WTC11 (cell line): Measurements from ENCODE around the gene INHBB. TPM values are rescaled to one million over a fixed set of nuclear protein-coding genes. Genes with fewer than 3 reads are reported as not detected.

Source experiments
- ATAC-seq: fragments of 200-7000 bp; cut with Tn5 transposase; 2 replicates; pipeline ENCODE4 v1.10.0; 2021; ENCODE audit warnings: mild to moderate bottlenecking, moderate library complexity
- CTCF ChIA-PET: fragments of 300-600 bp; sonication (Branson Sonifier 250); formaldehyde crosslinking; loops from one replicate; lab custom pipeline; 2021; ENCODE audit warnings: antibody characterized with exemption; lab: Charles Lee
- POLR2A ChIA-PET: fragments of 350-600 bp; sonication (Branson Sonifier 250); formaldehyde crosslinking; loops from one replicate; lab custom pipeline; 2021; ENCODE audit warnings: antibody characterized with exemption; lab: Charles Lee
- DNase-seq: peaks from one replicate; pipeline ENCODE4 v3.0.0; 2021; ENCODE audit warnings: low spot score
- H3K27ac Mint-ChIP-seq: 2 replicates; pipeline ENCODE4 v1.8.0; 2021; ENCODE audit warnings: mixed read lengths
- H3K27me3 Mint-ChIP-seq: 2 replicates; pipeline ENCODE4 v1.8.0; 2021; ENCODE audit warnings: low read depth, mild to moderate bottlenecking, moderate library complexity, mixed read lengths
- H3K36me3 Mint-ChIP-seq: 2 replicates; pipeline ENCODE4 v1.8.0; 2021; ENCODE audit warnings: mixed read lengths
- H3K4me1 Mint-ChIP-seq: 2 replicates; pipeline ENCODE4 v1.8.0; 2022; ENCODE audit warnings: mixed read lengths
- H3K4me3 Mint-ChIP-seq: 2 replicates; pipeline ENCODE4 v1.8.0; 2021; ENCODE audit warnings: mild to moderate bottlenecking, moderate library complexity, mixed read lengths
- H3K9me3 Mint-ChIP-seq: 2 replicates; pipeline ENCODE4 v1.8.0; 2021; ENCODE audit warnings: mixed read lengths
- AFF4 ChIP-seq: sonication (generic); formaldehyde crosslinking; IDR thresholded peaks from 2 replicates; pipeline ENCODE4 v1.8.1; 2023; ENCODE audit warnings: mild to moderate bottlenecking, missing genetic modification reagents, borderline replicate concordance
- CTCF ChIP-seq: fragments of 200-600 bp; IDR thresholded peaks from 2 replicates; pipeline ENCODE4 v1.8.0; 2022; ENCODE audit warnings: antibody characterized with exemption
- ETV6 ChIP-seq: sonication (generic); formaldehyde crosslinking; IDR thresholded peaks from 2 replicates; pipeline ENCODE4 v1.8.1; 2022; ENCODE audit warnings: mild to moderate bottlenecking, missing genetic modification reagents
- GABPB1 ChIP-seq: sonication (generic); formaldehyde crosslinking; IDR thresholded peaks from 2 replicates; pipeline ENCODE4 v1.8.1; 2023; ENCODE audit warnings: mild to moderate bottlenecking, missing genetic modification reagents
- JAZF1 ChIP-seq: fragments of 250-450 bp; sonication (Bioruptor Pico); IDR thresholded peaks from 2 replicates; pipeline ENCODE4 v1.9.0; 2021; ENCODE audit warnings: moderate library complexity, mild to moderate bottlenecking, inconsistent platforms
- NR1H2 ChIP-seq: sonication (generic); formaldehyde crosslinking; IDR thresholded peaks from 2 replicates; pipeline ENCODE4 v1.9.0; 2021; ENCODE audit warnings: mild to moderate bottlenecking, moderate library complexity, missing genetic modification reagents
- PRRX2 ChIP-seq: fragments of 250-450 bp; sonication (Bioruptor Pico); IDR thresholded peaks from 2 replicates; pipeline ENCODE4 v1.8.0; 2021; ENCODE audit warnings: mild to moderate bottlenecking
- RELA ChIP-seq: sonication (generic); formaldehyde crosslinking; IDR thresholded peaks from 2 replicates; pipeline ENCODE4 v1.8.1; 2022; ENCODE audit warnings: missing genetic modification reagents, mild to moderate bottlenecking, borderline replicate concordance
- SMAD4 ChIP-seq: sonication (generic); formaldehyde crosslinking; IDR thresholded peaks from 2 replicates; pipeline ENCODE4 v1.8.0; 2022; ENCODE audit warnings: mild to moderate bottlenecking, missing genetic modification reagents
- ZMAT4 ChIP-seq: fragments of 250-450 bp; sonication (Bioruptor Pico); IDR thresholded peaks from 2 replicates; pipeline ENCODE4 v1.9.0; 2021; ENCODE audit warnings: mild to moderate bottlenecking
- ZNF671 ChIP-seq: fragments of 250-450 bp; sonication (Bioruptor Pico); IDR thresholded peaks from 2 replicates; pipeline ENCODE4 v1.8.0; 2021; ENCODE audit warnings: mild to moderate bottlenecking
- ZSCAN18 ChIP-seq: fragments of 250-450 bp; sonication (Bioruptor Pico); IDR thresholded peaks from 2 replicates; pipeline ENCODE4 v2.1.2; 2022; ENCODE audit warnings: mild to moderate bottlenecking, moderate library complexity
- total RNA-seq: library from RNA; stranded (reverse); gene quantifications from 3 replicates; pipeline ENCODE4 v1.2.3, GENCODE V29; 2021

INHBB gene
- total RNA-seq, 1 experiment from 2014 or later = 0.26 TPM

GRCh38 chr2:120330946-120331822 is 14.8 kb upstream of the INHBB start:
- Mint-ChIP-seq H3K27ac (no peak overlapping the region), H3K27me3 (peaks cover 21% of the 10 kb centered on the region), H3K36me3 (no peaks in the 10 kb centered on the region), H3K4me1 (peaks cover 2% of the 10 kb centered on the region), H3K9me3 (peaks cover 10% of the 10 kb centered on the region), H3K4me3 (no peak overlapping the region)
- no peak for TF ChIP-seq CTCF
- no peak for TF ChIP-seq NR1H2
- no peak for TF ChIP-seq ZNF671
- no peak for TF ChIP-seq PRRX2 (CRISPR knock-in tag)
- no peak for TF ChIP-seq SMAD4
- POLR2A ChIA-PET = no interaction called here
- DNase-seq = no peak
- CTCF ChIA-PET = interaction anchor here (0.9 to 1.4 kb wide), 4 partner anchors 12 to 18 kb away, joined by 3 to 8 read pairs (median 4); no protein-coding TSS in a partner anchor
- ATAC-seq = no peak

- ATAC-seq = no peak
- Mint-ChIP-seq H3K4me1 (peaks cover 6% of the 10 kb centered on the region), H3K27ac (no peak overlapping the region), H3K27me3 (peaks cover 21% of the 10 kb centered on the region), H3K9me3 (peaks cover 10% of the 10 kb centered on the region)
- POLR2A ChIA-PET = no interaction called here
- TF ChIP-seq ZSCAN18 = no peak
- TF ChIP-seq JAZF1 (CRISPR knock-in tag) = no peak
- TF ChIP-seq ETV6 (CRISPR knock-in tag) = no peak
- peak; percentile 67 for TF ChIP-seq GABPB1 (CRISPR knock-in tag)
- TF ChIP-seq ZMAT4 (CRISPR knock-in tag) = no peak
- TF ChIP-seq, all 79 proteins: peak for 1
- CTCF ChIA-PET = interaction anchor here (0.9 to 1.4 kb wide), 3 partner anchors 11 to 19 kb away, joined by 3 to 8 read pairs (median 4); no protein-coding TSS in a partner anchor
- Mint-ChIP-seq H3K4me3 (no peak overlapping the region), H3K36me3 (no peaks in the 10 kb centered on the region)
- no peak for DNase-seq
Observed at GRCh38 chr2:120331903-120332302, 14.0 kb upstream of the INHBB start.

GRCh38 chr2:120332384-120332783 is 13.6 kb upstream of the INHBB start:
- ATAC-seq = no peak
- TF ChIP-seq AFF4 (no peak), RELA (CRISPR knock-in tag) (no peak)
- H3K4me1 Mint-ChIP-seq = peaks cover 7% of the 10 kb centered on the region
- H3K27me3 Mint-ChIP-seq = peaks cover 20% of the 10 kb centered on the region
- POLR2A ChIA-PET = no interaction called here
- H3K4me3 Mint-ChIP-seq = no peak overlapping the region
- no peak overlapping the region for H3K27ac Mint-ChIP-seq
- no peaks in the 10 kb centered on the region for H3K36me3 Mint-ChIP-seq
- DNase-seq = no peak
- CTCF ChIA-PET = interaction anchor here (1.4 kb wide), 1 partner anchor 11 kb away, joined by 8 read pairs; no protein-coding TSS in a partner anchor
- peaks cover 10% of the 10 kb centered on the region for H3K9me3 Mint-ChIP-seq
